HL-60 (cell line): ENCODE measurements around the gene ZNF655.
A peak's percentile ranks its signal among the peaks of the same experiment; 100 is the strongest.

ENCODE experiments used
- CTCF ChIP-seq: IDR thresholded peaks from one replicate; pipeline ENCODE4 v1.5.1; 2011; ENCODE audit warnings: low read length, control low read depth, inconsistent platforms; ENCODE audit not compliant: insufficient read depth
- GABPA ChIP-seq: IDR thresholded peaks from 2 replicates; pipeline ENCODE4 v1.6.1; 2012; ENCODE audit warnings: low read depth
- POLR2AphosphoS5 ChIP-seq: IDR thresholded peaks from 2 replicates; pipeline ENCODE4 v1.6.1; 2012; ENCODE audit warnings: low read depth
- SPI1 ChIP-seq: IDR thresholded peaks from 2 replicates; pipeline ENCODE4 v1.6.1; 2012; ENCODE audit warnings: low read depth, mild to moderate bottlenecking, borderline replicate concordance
- TF ChIP-seq, protein P1 (sequence below): IDR thresholded peaks from 2 replicates; pipeline ENCODE4 v1.6.1; 2012; ENCODE audit warnings: low read depth; ENCODE audit not compliant: insufficient replicate concordance

DNA sequence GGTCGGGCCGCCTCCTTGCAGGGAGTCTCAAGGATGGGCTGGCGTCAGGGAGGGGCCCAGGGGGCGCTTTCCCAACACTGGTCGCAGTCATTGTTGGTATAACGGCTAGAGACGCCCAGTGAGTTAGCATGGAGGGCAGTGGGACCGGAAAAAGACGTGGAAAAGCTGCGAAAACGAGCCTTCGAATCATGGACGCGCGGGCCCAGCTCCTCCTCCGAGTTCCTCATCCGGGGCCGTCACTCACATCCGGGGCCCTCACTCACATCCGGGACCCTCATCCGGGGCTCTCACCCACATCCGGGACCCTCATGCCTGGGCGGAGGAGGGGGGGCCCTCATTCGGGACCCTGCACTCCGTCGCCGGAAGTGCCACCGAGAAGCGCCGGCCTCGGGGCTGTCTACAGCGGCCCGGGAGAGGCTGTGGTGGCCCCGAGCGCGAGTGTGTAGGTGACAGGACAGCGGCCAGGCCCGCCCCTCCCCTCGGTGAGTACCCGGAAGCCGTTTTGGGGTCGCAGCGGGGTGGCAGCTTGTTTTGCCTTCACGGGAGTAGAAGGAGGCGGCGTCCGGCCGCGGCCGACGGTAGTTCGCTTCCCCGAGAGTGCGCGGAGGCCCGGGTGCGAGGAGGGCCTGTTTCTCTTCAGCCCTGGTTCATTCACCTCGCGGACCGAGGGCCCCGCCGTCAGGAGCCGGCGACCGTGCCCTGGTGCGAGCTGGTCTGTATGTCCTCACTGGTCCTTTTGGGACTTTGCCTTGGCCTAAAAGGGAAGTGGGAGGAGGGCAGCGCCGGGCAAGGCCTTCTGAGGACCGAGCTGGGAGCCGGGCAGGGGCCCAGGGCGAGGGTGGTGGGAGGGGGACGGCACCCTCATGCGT is at the start of gene ZNF655:
- TF ChIP-seq CTCF = no peak
- peak; percentile 63 for TF ChIP-seq POLR2AphosphoS5
- TF ChIP-seq, protein P1, sequence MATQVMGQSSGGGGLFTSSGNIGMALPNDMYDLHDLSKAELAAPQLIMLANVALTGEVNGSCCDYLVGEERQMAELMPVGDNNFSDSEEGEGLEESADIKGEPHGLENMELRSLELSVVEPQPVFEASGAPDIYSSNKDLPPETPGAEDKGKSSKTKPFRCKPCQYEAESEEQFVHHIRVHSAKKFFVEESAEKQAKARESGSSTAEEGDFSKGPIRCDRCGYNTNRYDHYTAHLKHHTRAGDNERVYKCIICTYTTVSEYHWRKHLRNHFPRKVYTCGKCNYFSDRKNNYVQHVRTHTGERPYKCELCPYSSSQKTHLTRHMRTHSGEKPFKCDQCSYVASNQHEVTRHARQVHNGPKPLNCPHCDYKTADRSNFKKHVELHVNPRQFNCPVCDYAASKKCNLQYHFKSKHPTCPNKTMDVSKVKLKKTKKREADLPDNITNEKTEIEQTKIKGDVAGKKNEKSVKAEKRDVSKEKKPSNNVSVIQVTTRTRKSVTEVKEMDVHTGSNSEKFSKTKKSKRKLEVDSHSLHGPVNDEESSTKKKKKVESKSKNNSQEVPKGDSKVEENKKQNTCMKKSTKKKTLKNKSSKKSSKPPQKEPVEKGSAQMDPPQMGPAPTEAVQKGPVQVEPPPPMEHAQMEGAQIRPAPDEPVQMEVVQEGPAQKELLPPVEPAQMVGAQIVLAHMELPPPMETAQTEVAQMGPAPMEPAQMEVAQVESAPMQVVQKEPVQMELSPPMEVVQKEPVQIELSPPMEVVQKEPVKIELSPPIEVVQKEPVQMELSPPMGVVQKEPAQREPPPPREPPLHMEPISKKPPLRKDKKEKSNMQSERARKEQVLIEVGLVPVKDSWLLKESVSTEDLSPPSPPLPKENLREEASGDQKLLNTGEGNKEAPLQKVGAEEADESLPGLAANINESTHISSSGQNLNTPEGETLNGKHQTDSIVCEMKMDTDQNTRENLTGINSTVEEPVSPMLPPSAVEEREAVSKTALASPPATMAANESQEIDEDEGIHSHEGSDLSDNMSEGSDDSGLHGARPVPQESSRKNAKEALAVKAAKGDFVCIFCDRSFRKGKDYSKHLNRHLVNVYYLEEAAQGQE = peak; percentile 46
- TF ChIP-seq GABPA = peak; percentile 77
- TF ChIP-seq SPI1 = peak; percentile 81
